ENCODE measurements around the gene CACNA1D. TPM values are rescaled to one million over a fixed set of nuclear protein-coding genes. Genes with fewer than 3 reads are reported as not detected.
"Not testable (repeated sequence)": the region's sequence is repeated elsewhere in the genome, so short reads cannot be mapped to it uniquely, and the experiment has no call there.

CACNA1D gene
- total RNA-seq: 10 to 100 TPM in 1 of 2 donors, 1 to 10 TPM in 1; 9.9 to 20.4 TPM

- H3K36me3 ChIP-seq (replicated peaks in 1 of 2; ENCODE audit: insufficient read depth in 1 of 2, low read depth in 2 of 2): no peaks in the 10 kb centered on the region
- H3K9me3 ChIP-seq: no peaks in the 10 kb centered on the region
- peak within 1 kb of the TSS; percentile 50 to 83 (median 72) for H3K27ac ChIP-seq
- peak within 1 kb of the TSS; percentile 0 to 71 for H3K4me3 ChIP-seq
- WGBS, 2 donors: 1 to 3% methylated on average over 8 to 113 of the region's 122 CpGs
- peaks cover 19% of the 10 kb centered on the region for H3K4me1 ChIP-seq
- no peaks in the 10 kb centered on the region for H3K27me3 ChIP-seq
- DNase-seq (peak; percentile 69 to 82 (median 79)), ATAC-seq (peak; percentile 78)
- peak in 2 of 3 donors; percentile 51 to 54 for TF ChIP-seq POLR2A (IDR thresholded peaks at IDR 0.05)
- TF ChIP-seq CTCF (IDR thresholded peaks at IDR 0.05): no peak
- intact Hi-C loops (cut with DNase I): no loop called here
Observed at GRCh38 chr3:53493963-53494791, at the start of gene CACNA1D. CACNA1D (plus strand) TSS chr3:53494611; CDS start chr3:53495167, 556 bp downstream.

GRCh38 chr3:53457068-53457467, 37.3 kb upstream of the CACNA1D start:
- Histone ChIP-seq H3K9me3 (no peaks in the 10 kb centered on the region), H3K27ac (no peak overlapping the region), H3K4me1 (no peaks in the 10 kb centered on the region), H3K27me3 (no peaks in the 10 kb centered on the region), H3K4me3 (no peak overlapping the region), H3K36me3 (replicated peaks in 1 of 2; ENCODE audit: insufficient read depth in 1 of 2, low read depth in 2 of 2) (no peaks in the 10 kb centered on the region)
- intact Hi-C loops (cut with DNase I): no loop called here
- DNase-seq (no peak), ATAC-seq (no peak)
- TF ChIP-seq POLR2A (IDR thresholded peaks at IDR 0.05): no peak
- TF ChIP-seq CTCF (IDR thresholded peaks at IDR 0.05): no peak

- H3K36me3 ChIP-seq (replicated peaks in 1 of 2; ENCODE audit: insufficient read depth in 1 of 2, low read depth in 2 of 2): no peaks in the 10 kb centered on the region
- no peak overlapping the region for H3K4me3 ChIP-seq
- no peak for TF ChIP-seq POLR2A (IDR thresholded peaks at IDR 0.05)
- no peak for TF ChIP-seq CTCF (IDR thresholded peaks at IDR 0.05)
- ATAC-seq (no peak), DNase-seq (no peak)
- H3K27me3 ChIP-seq: no peaks in the 10 kb centered on the region
- no peak overlapping the region for H3K27ac ChIP-seq
- H3K4me1 ChIP-seq: no peaks in the 10 kb centered on the region
- intact Hi-C loops (cut with DNase I): no loop called here
- H3K9me3 ChIP-seq: no peaks in the 10 kb centered on the region
- 90 to 100% methylated on average over 1 of the region's 1 CpG for WGBS, 2 donors
Observed at GRCh38 chr3:53460326-53460725, 34.1 kb upstream of the CACNA1D start.

- H3K9me3 ChIP-seq: no peaks in the 10 kb centered on the region
- DNase-seq (peak; percentile 33 to 62 (median 55)), ATAC-seq (peak; percentile 83)
- H3K27me3 ChIP-seq: no peaks in the 10 kb centered on the region
- peak overlapping the region in 2 of 4 donors; percentile 25 for H3K27ac ChIP-seq
- H3K4me1 ChIP-seq: no peaks in the 10 kb centered on the region
- intact Hi-C loops (cut with DNase I): no loop called here
- TF ChIP-seq POLR2A (IDR thresholded peaks at IDR 0.05): no peak
- TF ChIP-seq CTCF (IDR thresholded peaks at IDR 0.05): no peak
- H3K4me3 ChIP-seq: no peak overlapping the region
- WGBS, 2 donors: 52 to 65% methylated on average over 3 of the region's 3 CpGs
- no peaks in the 10 kb centered on the region for H3K36me3 ChIP-seq (replicated peaks in 1 of 2; ENCODE audit: insufficient read depth in 1 of 2, low read depth in 2 of 2)
Observed at GRCh38 chr3:53464424-53464823, 30.0 kb upstream of the CACNA1D start.

GRCh38 chr3:53469758-53470157, 24.7 kb upstream of the CACNA1D start:
- DNase-seq; ATAC-seq; H3K27me3 ChIP-seq; H3K4me3 ChIP-seq; intact Hi-C loops (cut with DNase I); H3K27ac ChIP-seq; H3K9me3 ChIP-seq; H3K36me3 ChIP-seq (replicated peaks in 1 of 2; ENCODE audit: insufficient read depth in 1 of 2, low read depth in 2 of 2); H3K4me1 ChIP-seq: not testable (repeated sequence)
- 70 to 76% methylated on average over 7 of the region's 7 CpGs for WGBS, 2 donors

All from body of pancreas (tissue), 4 donors.